Loucy (cell line): Measurements from ENCODE around the gene TBL1X.

Source experiments
- H2AFZ ChIP-seq: fragments of 200-600 bp; sonication (generic); 2 replicates; pipeline ENCODE4 v1.6.0; 2016; ENCODE audit warnings: antibody characterized with exemption, mild to moderate bottlenecking, low read length, moderate library complexity
- H3F3A ChIP-seq: fragments of 200-600 bp; 2 replicates; pipeline ENCODE4 v1.6.0; 2016; ENCODE audit warnings: antibody characterized with exemption, low read depth, mild to moderate bottlenecking
- H3K27me3 ChIP-seq: fragments of 200-600 bp; sonication (generic); 2 replicates; pipeline ENCODE4 v1.6.1; 2014; ENCODE audit warnings: low read length, mild to moderate bottlenecking; ENCODE audit not compliant: insufficient read depth, poor library complexity, severe bottlenecking
- H3K36me3 ChIP-seq: fragments of 200-600 bp; sonication (generic); 2 replicates; pipeline ENCODE4 v1.6.1; 2016; ENCODE audit warnings: low read length; ENCODE audit not compliant: insufficient read depth
- H3K4me1 ChIP-seq: fragments of 200-600 bp; sonication (generic); 2 replicates; pipeline ENCODE4 v1.5.1; 2014; ENCODE audit warnings: low read length, mild to moderate bottlenecking; ENCODE audit not compliant: insufficient read depth, poor library complexity, severe bottlenecking
- H3K4me2 ChIP-seq: fragments of 200-600 bp; sonication (generic); 2 replicates; pipeline ENCODE4 v1.6.0; 2014; ENCODE audit warnings: antibody characterized with exemption, low read length, low read depth, mild to moderate bottlenecking; ENCODE audit not compliant: poor library complexity, severe bottlenecking
- H3K4me3 ChIP-seq: fragments of 200-600 bp; sonication (generic); 2 replicates; pipeline ENCODE4 v1.5.1; 2014; ENCODE audit warnings: low read length, mild to moderate bottlenecking, mixed read lengths; ENCODE audit not compliant: poor library complexity, severe bottlenecking
- H3K79me2 ChIP-seq: fragments of 200-600 bp; sonication (generic); 2 replicates; pipeline ENCODE4 v1.6.1; 2014; ENCODE audit warnings: low read length; ENCODE audit not compliant: insufficient read depth
- H3K9ac ChIP-seq: fragments of 200-600 bp; sonication (generic); 2 replicates; pipeline ENCODE4 v1.6.0; 2014; ENCODE audit warnings: mild to moderate bottlenecking, low read depth, low read length, moderate library complexity; ENCODE audit not compliant: poor library complexity, severe bottlenecking
- H3K9me2 ChIP-seq: fragments of 200-600 bp; sonication (generic); replicated peaks from 2 replicates; pipeline ENCODE4 v1.6.1; 2016; ENCODE audit warnings: low read depth, low read length, mixed read lengths
- H3K9me3 ChIP-seq: fragments of 200-600 bp; sonication (generic); 2 replicates; pipeline ENCODE4 v1.6.1; 2014; ENCODE audit warnings: mild to moderate bottlenecking, antibody characterized with exemption, low read length, low read depth; ENCODE audit not compliant: insufficient read depth
- H4K20me1 ChIP-seq: fragments of 200-600 bp; sonication (generic); 2 replicates; pipeline ENCODE4 v1.6.0; 2014; ENCODE audit warnings: antibody characterized with exemption, low read length, mild to moderate bottlenecking; ENCODE audit not compliant: insufficient read depth, poor library complexity, severe bottlenecking
- CTCF ChIP-seq: fragments of 200-600 bp; sonication (generic); conservative IDR thresholded peaks from 2 replicates; pipeline ENCODE4 v1.5.1; 2014; ENCODE audit warnings: mild to moderate bottlenecking, antibody characterized with exemption, low read length
- EZH2phosphoT487 ChIP-seq: fragments of 200-600 bp; IDR thresholded peaks from 2 replicates; pipeline ENCODE4 v1.6.1; 2018; ENCODE audit warnings: antibody characterized with exemption, mild to moderate bottlenecking, moderate library complexity, borderline replicate concordance

The TBL1X gene

GRCh38 chrX:9596837-9597236 lies 132.0 kb downstream of the TBL1X start:
- TF ChIP-seq EZH2phosphoT487 (no peak), CTCF (no peak)
- Histone ChIP-seq H3K4me3 (no peak overlapping the region), H3K9me2 (no peaks in the 10 kb centered on the region), H3F3A (no peaks in the 10 kb centered on the region), H3K4me1 (no peaks in the 10 kb centered on the region), H3K9ac (no peak overlapping the region), H3K9me3 (no peaks in the 10 kb centered on the region), H3K79me2 (no peaks in the 10 kb centered on the region), H2AFZ (no peak overlapping the region), H4K20me1 (no peaks in the 10 kb centered on the region), H3K27me3 (no peaks in the 10 kb centered on the region), H3K36me3 (no peaks in the 10 kb centered on the region), H3K4me2 (no peak overlapping the region)

GRCh38 chrX:9597361-9598035 lies 132.6 kb downstream of the TBL1X start:
- no peaks in the 10 kb centered on the region for H3K9me2 ChIP-seq
- no peak overlapping the region for H2AFZ ChIP-seq
- H3F3A ChIP-seq, result no peaks in the 10 kb centered on the region
- H3K9ac ChIP-seq, result no peak overlapping the region
- H4K20me1 ChIP-seq, result no peaks in the 10 kb centered on the region
- H3K27me3 ChIP-seq, result no peaks in the 10 kb centered on the region
- no peaks in the 10 kb centered on the region for H3K4me1 ChIP-seq
- H3K36me3 ChIP-seq, result no peaks in the 10 kb centered on the region
- no peaks in the 10 kb centered on the region for H3K79me2 ChIP-seq
- no peak overlapping the region for H3K4me2 ChIP-seq
- H3K4me3 ChIP-seq, result no peak overlapping the region
- TF ChIP-seq CTCF (no peak), EZH2phosphoT487 (no peak)
- H3K9me3 ChIP-seq, result no peaks in the 10 kb centered on the region

- TF ChIP-seq EZH2phosphoT487, result no peak
- no peak for TF ChIP-seq CTCF
- Histone ChIP-seq H2AFZ (no peak overlapping the region), H3K9ac (no peak overlapping the region), H3K9me2 (no peaks in the 10 kb centered on the region), H3K27me3 (no peaks in the 10 kb centered on the region), H3K79me2 (no peaks in the 10 kb centered on the region), H3F3A (no peaks in the 10 kb centered on the region), H3K4me2 (no peak overlapping the region), H3K4me3 (no peak overlapping the region), H4K20me1 (no peaks in the 10 kb centered on the region), H3K4me1 (no peaks in the 10 kb centered on the region), H3K9me3 (no peaks in the 10 kb centered on the region), H3K36me3 (no peaks in the 10 kb centered on the region)
Measured at GRCh38 chrX:9598344-9598743, 133.5 kb downstream of the TBL1X start.
